Kidney epithelial cell (primary cell): ENCODE data around the gene CCDC61. TPM values are rescaled to one million over a fixed set of nuclear protein-coding genes. Genes with fewer than 3 reads are reported as not detected.

ENCODE experiments used
- DNase-seq: peaks from one replicate; pipeline ENCODE4 v3.0.0-alpha.2; 2010; ENCODE audit warnings: low read depth
- H3K27me3 ChIP-seq: 2 replicates; pipeline ENCODE4 v1.6.0; 2011; ENCODE audit warnings: low read length; ENCODE audit not compliant: control insufficient read depth, insufficient read depth
- H3K36me3 ChIP-seq: 2 replicates; pipeline ENCODE4 v1.5.1; 2011; ENCODE audit warnings: low read length; ENCODE audit not compliant: control insufficient read depth, insufficient read depth
- H3K4me3 ChIP-seq: 2 replicates; pipeline ENCODE4 v1.5.1; 2011; ENCODE audit warnings: low read depth, mild to moderate bottlenecking, control low read depth, low read length
- total RNA-seq: library from RNA; depleted of rRNA; stranded (reverse); fragments of >200 nt; gene quantifications from 2 replicates; pipeline ENCODE4 v1.2.3, GENCODE V29; 2015
- TF ChIP-seq, protein P1 (sequence below): IDR thresholded peaks from 2 replicates; pipeline ENCODE4 v1.5.1; 2011; ENCODE audit warnings: mild to moderate bottlenecking, moderate library complexity, low read length, control low read depth, inconsistent platforms; ENCODE audit not compliant: insufficient read depth, poor library complexity, severe bottlenecking

Gene CCDC61
- total RNA-seq, 1 donor from 2014 or later, result 7.1 TPM

DNA sequence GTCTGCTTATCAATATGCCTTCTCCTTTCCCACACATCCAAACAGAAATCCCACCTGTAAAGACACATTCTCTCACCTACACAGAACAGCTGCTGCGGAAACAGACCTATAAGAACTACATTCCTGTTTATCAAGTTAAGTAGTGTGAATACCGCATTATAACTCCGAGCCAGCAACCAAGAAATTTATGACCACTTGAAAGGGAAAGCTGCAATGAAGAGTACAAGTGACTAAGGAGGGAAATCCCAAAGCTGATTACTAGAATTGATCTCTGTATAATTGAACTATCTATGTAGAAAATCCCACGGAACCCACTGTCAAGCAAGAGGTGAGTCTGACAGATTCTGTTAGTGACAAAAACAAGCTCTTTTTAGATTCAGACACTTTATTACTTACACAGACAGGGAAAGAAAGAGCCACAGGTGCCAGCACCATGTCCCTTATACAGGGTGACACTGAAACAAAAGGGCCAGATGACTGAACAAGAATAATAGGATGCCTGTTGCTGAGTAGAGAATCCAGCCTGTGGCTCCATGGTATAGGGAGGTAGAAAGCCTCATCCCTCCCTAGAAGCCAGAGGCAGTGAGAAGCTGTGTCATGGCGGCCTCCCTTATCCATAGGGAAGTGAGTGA is 47.1 kb downstream of the CCDC61 start:
- H3K36me3 ChIP-seq, result no peaks in the 10 kb centered on the region

DNA sequence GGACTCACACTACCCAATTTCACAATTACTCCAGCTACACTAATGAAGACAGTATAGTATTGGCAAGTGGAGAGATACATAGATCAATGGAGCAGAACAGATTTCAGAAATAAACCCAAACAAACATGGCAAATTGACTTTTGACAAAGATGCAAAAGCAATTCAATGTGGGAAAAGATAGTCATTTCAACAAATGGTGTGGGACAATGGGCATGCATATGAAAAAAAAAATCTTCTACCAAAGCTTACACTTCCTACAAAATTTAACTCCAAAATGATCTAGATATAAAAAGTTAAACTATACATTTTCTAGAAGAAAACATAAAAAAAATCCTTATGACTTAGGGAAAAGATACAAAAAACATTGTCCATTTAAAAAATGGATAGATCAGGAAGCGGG is 48.3 kb downstream of the CCDC61 start:
- TF ChIP-seq, protein P1, sequence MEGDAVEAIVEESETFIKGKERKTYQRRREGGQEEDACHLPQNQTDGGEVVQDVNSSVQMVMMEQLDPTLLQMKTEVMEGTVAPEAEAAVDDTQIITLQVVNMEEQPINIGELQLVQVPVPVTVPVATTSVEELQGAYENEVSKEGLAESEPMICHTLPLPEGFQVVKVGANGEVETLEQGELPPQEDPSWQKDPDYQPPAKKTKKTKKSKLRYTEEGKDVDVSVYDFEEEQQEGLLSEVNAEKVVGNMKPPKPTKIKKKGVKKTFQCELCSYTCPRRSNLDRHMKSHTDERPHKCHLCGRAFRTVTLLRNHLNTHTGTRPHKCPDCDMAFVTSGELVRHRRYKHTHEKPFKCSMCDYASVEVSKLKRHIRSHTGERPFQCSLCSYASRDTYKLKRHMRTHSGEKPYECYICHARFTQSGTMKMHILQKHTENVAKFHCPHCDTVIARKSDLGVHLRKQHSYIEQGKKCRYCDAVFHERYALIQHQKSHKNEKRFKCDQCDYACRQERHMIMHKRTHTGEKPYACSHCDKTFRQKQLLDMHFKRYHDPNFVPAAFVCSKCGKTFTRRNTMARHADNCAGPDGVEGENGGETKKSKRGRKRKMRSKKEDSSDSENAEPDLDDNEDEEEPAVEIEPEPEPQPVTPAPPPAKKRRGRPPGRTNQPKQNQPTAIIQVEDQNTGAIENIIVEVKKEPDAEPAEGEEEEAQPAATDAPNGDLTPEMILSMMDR, result no peak
- Histone ChIP-seq H3K36me3 (no peaks in the 10 kb centered on the region), H3K4me3 (no peak overlapping the region), H3K27me3 (peaks cover 16% of the 10 kb centered on the region)
- DNase-seq, result no peak

More for the DNA sequence above, 47.1 kb downstream of the CCDC61 start:
- DNase-seq, result no peak
- no peak overlapping the region for H3K4me3 ChIP-seq
- H3K27me3 ChIP-seq, result peaks cover 16% of the 10 kb centered on the region
- TF ChIP-seq, protein P1, result no peak

DNA sequence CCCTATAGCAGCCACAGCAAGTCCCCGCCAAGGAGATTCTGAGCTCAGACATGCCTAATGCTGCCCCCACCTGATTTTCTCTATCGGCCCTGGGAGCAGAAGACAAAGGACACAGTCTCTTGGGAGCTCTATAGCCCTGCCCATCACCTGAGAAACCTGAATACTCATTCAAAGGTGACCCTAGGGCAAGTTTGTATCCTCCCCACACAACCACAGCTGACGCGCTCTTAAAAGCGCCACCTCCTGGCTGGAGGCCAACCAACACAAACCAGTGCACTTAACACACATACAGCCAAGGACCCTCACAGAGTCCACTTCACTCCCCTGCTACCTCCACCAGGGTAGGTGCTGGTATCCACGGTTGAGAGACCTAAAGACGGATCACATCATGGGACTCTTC is 54.3 kb downstream of the CCDC61 start:
- no peak for DNase-seq
- Histone ChIP-seq H3K4me3 (no peak overlapping the region), H3K27me3 (peaks cover 6% of the 10 kb centered on the region), H3K36me3 (no peaks in the 10 kb centered on the region)
- TF ChIP-seq, protein P1, result no peak

DNA sequence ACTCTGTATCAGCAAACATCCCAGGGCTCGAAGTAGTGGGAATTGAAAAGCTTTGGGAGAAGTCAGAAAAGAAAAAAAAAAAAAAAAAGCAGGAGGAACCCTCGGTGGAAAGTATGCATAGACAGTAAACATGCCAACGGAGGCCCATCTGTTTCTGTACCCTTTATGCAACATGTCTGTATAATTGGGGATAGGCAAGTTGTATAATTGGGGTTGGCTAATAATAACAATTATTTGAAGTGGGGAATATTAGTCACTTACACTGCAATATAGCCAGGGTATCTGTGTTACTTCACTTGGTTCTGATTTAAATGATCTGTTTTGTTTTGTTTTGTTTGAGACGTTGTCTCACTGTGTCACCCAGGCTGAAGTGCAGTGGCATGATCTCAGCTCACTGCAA is 57.6 kb downstream of the CCDC61 start:
- Histone ChIP-seq H3K27me3 (peaks cover 6% of the 10 kb centered on the region), H3K4me3 (no peak overlapping the region), H3K36me3 (no peaks in the 10 kb centered on the region)
- no peak for DNase-seq
- TF ChIP-seq, protein P1, result no peak

DNA sequence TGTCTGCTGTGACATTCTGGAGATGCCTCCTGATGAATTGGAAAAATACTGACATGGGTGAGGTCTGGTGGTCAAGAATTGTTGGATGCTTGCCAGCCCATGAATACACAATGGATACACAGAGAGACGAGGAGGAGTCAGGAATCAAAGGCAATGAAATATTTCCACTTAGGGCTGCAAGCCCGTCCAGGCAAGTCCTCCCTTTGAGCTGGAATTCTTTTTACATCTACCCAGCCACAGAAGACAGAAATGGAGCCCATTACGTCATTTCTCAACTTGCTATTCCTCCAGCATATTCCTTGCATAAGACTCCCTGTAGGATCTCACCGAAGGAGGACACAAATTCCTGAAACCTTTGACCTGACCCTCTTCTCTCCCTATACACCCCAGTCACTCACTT is 61.3 kb downstream of the CCDC61 start:
- DNase-seq, result no peak
- Histone ChIP-seq H3K27me3 (no peaks in the 10 kb centered on the region), H3K4me3 (no peak overlapping the region), H3K36me3 (no peaks in the 10 kb centered on the region)
- TF ChIP-seq, protein P1, result no peak

DNA sequence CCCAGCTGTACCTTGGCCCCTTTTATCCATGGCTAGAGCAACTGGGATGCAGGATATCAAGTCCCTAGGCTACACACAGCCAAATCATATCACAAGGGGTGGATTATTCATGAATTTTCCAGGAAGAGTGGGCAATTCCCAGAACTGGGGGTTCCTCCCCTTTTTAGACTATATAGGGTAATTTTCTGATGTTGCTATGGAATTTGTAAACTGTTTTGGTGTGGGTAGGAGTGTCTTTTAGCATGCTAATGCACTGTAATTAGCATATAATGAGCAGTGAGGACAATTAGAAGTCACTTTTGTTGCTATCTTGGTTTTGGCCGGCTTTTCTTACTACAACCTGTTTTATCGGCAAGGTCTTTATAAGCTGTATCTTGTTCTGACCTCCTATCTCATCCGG is 63.5 kb downstream of the CCDC61 start:
- no peak for DNase-seq
- TF ChIP-seq, protein P1, result no peak
- no peak overlapping the region for H3K4me3 ChIP-seq
- H3K27me3 ChIP-seq, result peaks cover 2% of the 10 kb centered on the region
- H3K36me3 ChIP-seq, result no peaks in the 10 kb centered on the region
